B cell (primary cell): Measurements from ENCODE around the gene CEBPZOS. TPM values are rescaled to one million over a fixed set of nuclear protein-coding genes. Genes with fewer than 3 reads are reported as not detected.

Experiments
- ATAC-seq: fragments of 200-7000 bp; cut with Tn5 transposase; one replicate; pipeline ENCODE4 v1.10.0; 2021; ENCODE audit warnings: low read depth, mild to moderate bottlenecking, moderate number of reproducible peaks, moderate library complexity
- CTCF ChIA-PET: fragments of 350-600 bp; sonication (Branson Sonifier 250); formaldehyde crosslinking; loops from one replicate; lab custom pipeline; 2021; ENCODE audit warnings: antibody characterized with exemption, inconsistent platforms; lab: Charles Lee
- POLR2A ChIA-PET: fragments of 350-600 bp; sonication (Branson Sonifier 250); formaldehyde crosslinking; loops from one replicate; lab custom pipeline; 2021; ENCODE audit warnings: antibody characterized with exemption; lab: Charles Lee
- DNase-seq: peaks from one replicate; pipeline ENCODE4 v3.0.0; 2013
- H2AFZ ChIP-seq: 2 replicates; pipeline ENCODE4 v1.6.1; 2012; ENCODE audit warnings: mild to moderate bottlenecking, low read depth, low read length; ENCODE audit not compliant: insufficient read depth, poor library complexity, severe bottlenecking
- H3K27ac ChIP-seq, 2 donors: 1 replicate in 1 of 2; 2 replicates in 1 of 2; pipeline ENCODE4 v1.5.1; 2012 to 2013; ENCODE audit warnings: low read length in 2 of 2, mild to moderate bottlenecking in 2 of 2, moderate library complexity in 1 of 2
- H3K27me3 ChIP-seq, 4 experiments: fragments of 200-600 bp in 1 of 4; sonication (generic) in 1 of 4; replicated peaks in 1 of 4; 1 replicate in 2 of 4; 2 replicates in 2 of 4; pipeline versions ENCODE4 v1.6.1 to v1.7.0; 2013 to 2016; ENCODE audit warnings: low read length in 3 of 4, mild to moderate bottlenecking in 2 of 4, mixed read lengths in 1 of 4, moderate library complexity in 1 of 4; ENCODE audit not compliant: insufficient read depth in 4 of 4, control insufficient read depth in 3 of 4; ENCODE audit errors: control extremely low read depth in 1 of 4
- H3K36me3 ChIP-seq, 2 experiments: replicated peaks in 1 of 2; 1 replicate in 1 of 2; 2 replicates in 1 of 2; pipeline versions ENCODE4 v1.6.1 to v1.7.1; 2013; ENCODE audit warnings: low read length in 1 of 2; ENCODE audit not compliant: insufficient read depth in 2 of 2, control insufficient read depth in 1 of 2; ENCODE audit errors: control extremely low read depth in 1 of 2, extremely low read depth in 1 of 2
- H3K4me1 ChIP-seq, 2 donors: fragments of 200-600 bp in 1 of 2; sonication (generic) in 1 of 2; 1 replicate in 1 of 2; 2 replicates in 1 of 2; pipeline versions ENCODE4 v1.5.1 to v1.6.1; 2013 to 2017; ENCODE audit warnings: low read length in 2 of 2; ENCODE audit not compliant: control insufficient read depth in 2 of 2, insufficient read depth in 2 of 2
- H3K4me2 ChIP-seq: replicated peaks from 2 replicates; pipeline ENCODE3; 2012; ENCODE audit warnings: mild to moderate bottlenecking, low read depth, low read length; ENCODE audit not compliant: poor library complexity, severe bottlenecking
- H3K4me3 ChIP-seq, 5 experiments: fragments of 200-600 bp in 1 of 5; sonication (generic) in 1 of 5; 1 replicate in 3 of 5; 2 replicates in 2 of 5; pipeline versions ENCODE4 v1.5.1 to v1.7.0; 2011 to 2016; ENCODE audit warnings: low read length in 4 of 5, mild to moderate bottlenecking in 4 of 5, low read depth in 2 of 5, control low read depth in 1 of 5, moderate library complexity in 1 of 5; ENCODE audit not compliant: insufficient read depth in 1 of 5; ENCODE audit errors: control extremely low read depth in 1 of 5, extremely low read depth in 1 of 5
- H3K79me2 ChIP-seq: fragments of 200-600 bp; sonication (generic); one replicate; pipeline ENCODE4 v1.6.0; 2016; ENCODE audit warnings: low read length; ENCODE audit not compliant: control insufficient read depth, insufficient read depth
- H3K9ac ChIP-seq: fragments of 200-600 bp; sonication (generic); 2 replicates; pipeline ENCODE4 v1.6.1; 2017; ENCODE audit warnings: mild to moderate bottlenecking, low read length, moderate library complexity
- H3K9me3 ChIP-seq, 3 donors: one replicate each; pipeline versions ENCODE4 v1.6.1 to v1.7.1; 2013; ENCODE audit warnings: low read length in 2 of 3; ENCODE audit not compliant: control insufficient read depth in 2 of 3, insufficient read depth in 1 of 3; ENCODE audit errors: control extremely low read depth in 1 of 3
- H4K20me1 ChIP-seq: 2 replicates; pipeline ENCODE4 v1.6.0; 2012; ENCODE audit warnings: mild to moderate bottlenecking, low read length; ENCODE audit not compliant: insufficient read depth, control insufficient read depth, poor library complexity, severe bottlenecking
- H3K27ac Mint-ChIP-seq: one replicate; pipeline ENCODE4 v1.8.0; 2021; ENCODE audit warnings: mixed read lengths
- H3K27me3 Mint-ChIP-seq: one replicate; pipeline ENCODE4 v1.8.0; 2021; ENCODE audit warnings: mixed read lengths
- H3K4me1 Mint-ChIP-seq: one replicate; pipeline ENCODE4 v1.8.0; 2021; ENCODE audit warnings: mixed read lengths
- H3K4me3 Mint-ChIP-seq: one replicate; pipeline ENCODE4 v1.8.0; 2021; ENCODE audit warnings: mixed read lengths
- H3K9me3 Mint-ChIP-seq: one replicate; pipeline ENCODE4 v1.8.0; 2022; ENCODE audit warnings: mixed read lengths; ENCODE audit not compliant: insufficient read depth
- EZH2 ChIP-seq: IDR thresholded peaks from 2 replicates; pipeline ENCODE4 v1.6.1; 2012; ENCODE audit warnings: borderline replicate concordance, low read depth, mild to moderate bottlenecking, moderate library complexity, low read length; ENCODE audit not compliant: insufficient read depth, poor library complexity, severe bottlenecking
- WGBS: methylation state at CpG from one replicate; pipeline ENCODE4 v1.1.5; 2013; ENCODE audit warnings: missing lambda C conversion rate; ENCODE audit not compliant: insufficient coverage; 5-methylcytosine and 5-hydroxymethylcytosine counted together
- intact Hi-C: fragments of 100-400 bp; cut with micrococcal nuclease; formaldehyde crosslinking; loops from one replicate; pipeline ENCODE4 v1.10.0; 2022
- polyA plus RNA-seq: library from polyadenylated mRNA; depleted of rRNA; stranded (reverse); fragments of >200 nt; gene quantifications from 2 replicates; pipeline ENCODE4 v1.2.3, GENCODE V29; 2012
- total RNA-seq, 2 donors: library from RNA; stranded (reverse); fragments of 120-200 nt in 1 of 2; gene quantifications; 1 replicate in 1 of 2; 2 replicates in 1 of 2; pipeline versions ENCODE4 v1.2.3 to v1.2.4, GENCODE V29; 2013 to 2022
- TF ChIP-seq, protein P1 (sequence below): fragments of 200-600 bp; IDR thresholded peaks from one replicate; pipeline ENCODE4 v1.8.0; 2022; ENCODE audit warnings: antibody characterized with exemption, mild to moderate bottlenecking

The CEBPZOS gene
- total and polyA plus RNA-seq, 2 donors (not counting 1 experiment from before 2014, with no cell fraction given): 17.6 to 36.7 TPM

DNA sequence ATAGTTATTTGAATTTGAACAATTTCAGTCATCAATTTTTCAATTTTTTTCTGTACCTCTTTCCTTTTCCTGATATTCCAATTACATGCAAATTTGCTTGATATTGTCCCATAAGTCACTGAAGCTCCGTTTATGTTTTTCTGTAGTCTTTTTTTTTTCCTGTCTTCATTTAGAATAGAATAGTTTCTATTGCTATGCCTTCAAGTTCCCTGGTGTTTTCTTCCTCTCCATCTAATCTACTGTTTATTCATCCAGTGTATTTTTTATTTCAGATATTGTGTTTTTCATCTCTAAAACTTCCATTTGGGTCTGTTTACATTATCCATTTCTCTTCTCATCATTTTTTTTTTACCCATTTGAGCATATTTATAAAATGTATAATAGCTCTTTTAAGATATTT is 31.5 kb upstream of the CEBPZOS start:
- H3K9me3 ChIP-seq: peaks cover 9 to 14% (median 14%) of the 10 kb centered on the region in 3 donors
- no peak overlapping the region for H3K27ac ChIP-seq
- no peak overlapping the region for H2AFZ ChIP-seq
- DNase-seq (no peak), ATAC-seq (no peak)
- H3K27me3 ChIP-seq: no peaks in the 10 kb centered on the region
- no peak for TF ChIP-seq EZH2
- TF ChIP-seq, protein P1, sequence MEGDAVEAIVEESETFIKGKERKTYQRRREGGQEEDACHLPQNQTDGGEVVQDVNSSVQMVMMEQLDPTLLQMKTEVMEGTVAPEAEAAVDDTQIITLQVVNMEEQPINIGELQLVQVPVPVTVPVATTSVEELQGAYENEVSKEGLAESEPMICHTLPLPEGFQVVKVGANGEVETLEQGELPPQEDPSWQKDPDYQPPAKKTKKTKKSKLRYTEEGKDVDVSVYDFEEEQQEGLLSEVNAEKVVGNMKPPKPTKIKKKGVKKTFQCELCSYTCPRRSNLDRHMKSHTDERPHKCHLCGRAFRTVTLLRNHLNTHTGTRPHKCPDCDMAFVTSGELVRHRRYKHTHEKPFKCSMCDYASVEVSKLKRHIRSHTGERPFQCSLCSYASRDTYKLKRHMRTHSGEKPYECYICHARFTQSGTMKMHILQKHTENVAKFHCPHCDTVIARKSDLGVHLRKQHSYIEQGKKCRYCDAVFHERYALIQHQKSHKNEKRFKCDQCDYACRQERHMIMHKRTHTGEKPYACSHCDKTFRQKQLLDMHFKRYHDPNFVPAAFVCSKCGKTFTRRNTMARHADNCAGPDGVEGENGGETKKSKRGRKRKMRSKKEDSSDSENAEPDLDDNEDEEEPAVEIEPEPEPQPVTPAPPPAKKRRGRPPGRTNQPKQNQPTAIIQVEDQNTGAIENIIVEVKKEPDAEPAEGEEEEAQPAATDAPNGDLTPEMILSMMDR: no peak
- CTCF ChIA-PET: no interaction called here
- H3K4me2 ChIP-seq: no peak overlapping the region
- Mint-ChIP-seq H3K4me1 (peaks cover 2% of the 10 kb centered on the region), H3K9me3 (no peaks in the 10 kb centered on the region), H3K27me3 (no peaks in the 10 kb centered on the region), H3K27ac (no peak overlapping the region), H3K4me3 (no peak overlapping the region)
- H3K9ac ChIP-seq: no peak overlapping the region
- no peaks in the 10 kb centered on the region for H3K36me3 ChIP-seq
- POLR2A ChIA-PET: no interaction called here
- H4K20me1 ChIP-seq: no peaks in the 10 kb centered on the region
- H3K4me3 ChIP-seq: no peak overlapping the region
- H3K79me2 ChIP-seq: no peaks in the 10 kb centered on the region
- WGBS: no CpG with 5 or more reads among the region's 1 CpG
- H3K4me1 ChIP-seq: no peaks in the 10 kb centered on the region
- intact Hi-C loops: loop anchor here (5.0 kb wide), 2 partner anchors 228 to 713 kb away; no protein-coding TSS in a partner anchor

DNA sequence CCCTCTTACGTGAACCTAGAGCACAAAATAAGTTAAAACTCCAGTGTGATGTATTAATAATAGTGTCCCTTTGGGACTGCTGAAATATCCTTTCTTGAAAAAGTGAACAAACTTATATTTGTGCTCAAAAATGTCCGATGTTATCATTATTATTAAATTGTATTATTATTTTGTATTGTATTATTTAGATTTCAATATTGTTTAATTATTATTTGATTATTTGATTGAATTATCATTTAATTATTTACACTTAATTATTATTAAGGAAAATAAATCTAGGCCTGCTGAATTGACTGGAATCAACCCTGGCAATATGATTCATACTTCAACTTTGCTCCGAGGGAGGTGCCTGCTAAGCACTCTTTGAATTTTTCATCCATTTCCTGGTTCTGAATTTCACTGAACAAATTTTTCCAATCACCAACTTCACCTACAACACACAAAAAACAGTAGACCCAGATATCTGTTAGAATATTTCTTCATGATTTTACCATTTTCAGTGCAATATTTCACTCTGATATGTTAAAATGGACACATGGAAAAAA is 28.6 kb upstream of the CEBPZOS start:
- Histone ChIP-seq H3K36me3 (no peaks in the 10 kb centered on the region), H3K27ac (no peak overlapping the region), H3K9me3 (peaks cover 9 to 14% (median 14%) of the 10 kb centered on the region in 3 donors), H2AFZ (no peak overlapping the region), H3K4me1 (no peaks in the 10 kb centered on the region), H4K20me1 (no peaks in the 10 kb centered on the region), H3K9ac (no peak overlapping the region), H3K4me2 (no peak overlapping the region), H3K27me3 (no peaks in the 10 kb centered on the region), H3K79me2 (no peaks in the 10 kb centered on the region), H3K4me3 (no peak overlapping the region)
- no peak overlapping the region for H3K4me3 Mint-ChIP-seq
- 88% methylated on average over 1 of the region's 3 CpGs for WGBS
- no peak overlapping the region for H3K27ac Mint-ChIP-seq
- peaks cover 2% of the 10 kb centered on the region for H3K4me1 Mint-ChIP-seq
- ATAC-seq: no peak
- intact Hi-C loops: loop anchor here (1.0 to 5.0 kb wide), 3 partner anchors 225 to 710 kb away; no protein-coding TSS in a partner anchor
- CTCF ChIA-PET: interaction anchor here (1.4 to 4.9 kb wide), 5 partner anchors 11 to 709 kb away, joined by 3 to 27 read pairs (median 20); partner anchors contain the start of genes CEBPZOS and EIF2AK2
- no peak for DNase-seq
- POLR2A ChIA-PET: no interaction called here
- no peaks in the 10 kb centered on the region for H3K9me3 Mint-ChIP-seq
- H3K27me3 Mint-ChIP-seq: no peaks in the 10 kb centered on the region
- TF ChIP-seq EZH2: no peak
- TF ChIP-seq, protein P1: no peak
